Measurements from ENCODE around the gene LAS1L.
"Not testable (repeated sequence)": the region's sequence is repeated elsewhere in the genome, so short reads cannot be mapped to it uniquely, and the experiment has no call there.

Gene LAS1L

DNA sequence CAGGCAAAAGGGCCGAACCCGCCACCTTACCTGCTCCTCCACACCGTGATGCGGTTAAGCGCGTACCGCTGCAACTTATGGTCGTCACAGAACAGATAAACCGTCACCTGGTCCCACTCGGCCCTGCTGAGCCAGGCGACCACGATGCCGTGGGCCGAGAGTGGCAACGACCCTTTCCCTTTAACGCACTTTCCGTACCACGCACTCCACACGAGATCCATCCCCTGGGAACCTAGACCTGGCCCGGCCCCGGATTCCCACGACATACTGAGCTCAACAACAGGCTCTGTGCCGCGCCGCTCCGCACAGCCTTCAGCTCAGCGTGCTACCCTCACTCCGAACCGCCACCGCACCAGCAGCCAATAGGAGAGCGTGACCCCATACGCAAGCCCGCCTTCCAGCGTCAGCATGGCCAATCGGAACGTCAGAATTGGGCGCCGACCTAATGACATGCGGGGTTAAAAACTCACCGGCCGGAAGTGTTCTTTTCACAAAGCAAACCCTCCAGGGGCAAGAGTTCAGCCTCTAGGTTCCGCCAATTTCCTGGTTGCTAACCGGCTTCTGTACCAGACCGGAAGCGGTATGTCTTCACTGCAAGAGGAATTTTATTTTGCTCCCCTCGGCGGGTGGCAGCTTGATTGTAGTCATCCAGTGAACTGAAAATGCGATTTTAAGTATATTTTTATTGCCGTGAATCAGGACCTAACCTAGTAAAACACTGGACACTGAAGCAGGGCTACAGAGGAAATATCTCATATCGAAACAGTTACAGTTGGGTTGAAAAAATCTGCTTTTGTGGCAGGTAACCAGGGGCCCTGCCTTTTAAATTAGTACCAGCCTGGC lies at the start of gene LAS1L:
Gene LAS1L, minus strand, starts transcription at position 338 of the 843 bp plus-strand sequence. Its CDS starts 72 bp downstream, at position 266.
- peak; percentile 82 for DNase-seq

DNA sequence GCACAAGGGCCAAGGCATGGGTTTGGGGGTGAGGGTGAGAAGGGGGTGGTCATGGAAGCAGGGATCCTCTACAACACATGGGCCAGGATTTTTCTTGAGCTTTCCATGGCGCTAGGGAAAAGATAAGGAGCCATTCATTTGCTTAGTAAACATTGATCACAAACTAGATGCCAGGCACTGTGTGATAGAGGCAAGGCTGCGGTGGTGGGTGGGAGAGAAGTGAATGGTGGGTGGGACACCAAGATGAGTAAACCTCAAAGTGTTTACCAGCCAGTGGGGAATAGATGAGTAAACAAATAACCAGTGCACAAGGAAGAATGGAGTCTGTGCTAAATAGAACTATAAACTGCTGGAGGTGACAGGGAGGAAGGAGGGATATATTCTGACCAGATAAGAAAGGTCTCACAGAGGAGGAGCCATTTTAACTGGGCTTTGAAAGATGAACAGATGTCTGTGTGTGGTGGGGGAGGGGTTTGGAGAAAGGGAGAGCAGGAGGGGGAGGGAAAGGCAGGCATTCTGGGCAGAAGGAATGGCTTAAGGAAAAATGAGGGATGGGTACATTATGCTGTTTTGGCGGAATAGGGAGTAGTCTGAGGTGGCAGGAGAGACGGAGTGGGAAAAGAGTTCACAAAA lies 48.0 kb upstream of the LAS1L start:
- DNase-seq: no peak

DNA sequence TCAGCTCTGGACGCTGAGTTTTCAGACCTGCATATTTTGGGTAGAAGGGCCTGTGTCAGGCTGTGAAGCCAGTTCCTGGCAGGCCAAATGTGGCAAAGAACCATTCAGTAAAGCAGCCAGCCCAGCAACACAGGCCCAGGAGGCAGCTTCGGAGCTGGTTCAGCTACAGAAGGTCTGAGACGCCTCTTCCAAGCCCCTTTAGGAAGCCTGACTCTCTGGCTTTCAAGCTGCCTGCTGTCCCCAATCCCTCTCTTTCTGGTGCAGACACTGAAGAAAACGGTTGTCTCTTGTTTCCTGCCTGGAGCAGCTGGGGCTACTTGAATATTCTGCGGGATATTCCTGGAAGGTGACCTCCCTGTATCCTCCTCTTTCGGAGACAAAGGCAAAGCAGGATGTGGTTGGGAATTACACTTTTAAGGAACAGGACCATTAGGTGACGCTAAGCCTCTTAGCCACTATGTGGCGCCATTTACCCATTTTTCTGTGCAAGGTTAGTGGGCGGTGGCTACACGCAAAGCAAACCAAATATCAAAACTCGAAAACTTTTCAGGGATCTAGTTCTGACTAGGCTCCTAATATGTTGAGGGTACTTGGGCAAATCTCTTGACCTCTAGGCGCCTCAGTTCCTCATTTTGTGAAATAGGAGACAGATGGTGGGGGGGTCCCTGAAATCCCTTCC lies 47.2 kb upstream of the LAS1L start:
- peak; percentile 29 for DNase-seq

DNA sequence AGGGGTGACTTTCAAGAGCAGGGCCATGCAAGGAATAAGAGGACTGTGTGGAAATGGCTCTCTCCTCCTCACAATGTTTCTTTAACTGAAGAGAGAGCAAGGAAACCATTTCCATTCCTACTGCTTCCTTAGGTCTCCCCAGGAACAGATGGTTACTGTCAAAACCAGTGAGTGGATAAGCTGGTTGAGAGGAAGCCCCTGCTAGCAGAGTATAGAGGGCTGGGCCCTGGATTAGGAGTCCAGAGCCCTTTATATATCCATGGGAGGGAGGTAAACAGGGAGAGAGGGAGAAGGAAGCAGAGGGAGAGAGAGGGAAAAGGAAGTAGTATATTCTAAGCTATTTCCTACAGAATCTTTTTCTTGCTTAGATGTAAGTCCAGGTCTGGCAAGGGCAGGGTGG lies 43.8 kb upstream of the LAS1L start:
- DNase-seq: no peak

DNA sequence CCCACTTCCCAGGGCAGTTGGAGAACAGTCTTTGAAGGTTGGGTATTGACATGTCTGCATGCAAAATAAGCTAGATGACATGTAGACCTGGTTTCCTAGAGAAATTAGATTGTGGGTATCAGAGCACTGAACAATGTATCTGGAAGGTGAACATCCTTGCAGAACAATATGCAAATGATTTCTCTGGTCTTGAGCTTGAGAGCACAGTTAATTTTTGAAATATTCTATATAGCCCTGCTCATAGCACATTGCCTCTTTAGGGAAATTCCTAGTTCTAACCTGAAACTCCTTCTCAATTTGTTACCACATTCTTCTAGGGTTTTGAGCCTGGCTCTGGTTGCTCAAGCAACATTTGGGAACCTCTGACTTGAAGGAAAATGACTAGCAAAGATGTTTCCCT lies 41.6 kb upstream of the LAS1L start:
- DNase-seq: no peak

DNA sequence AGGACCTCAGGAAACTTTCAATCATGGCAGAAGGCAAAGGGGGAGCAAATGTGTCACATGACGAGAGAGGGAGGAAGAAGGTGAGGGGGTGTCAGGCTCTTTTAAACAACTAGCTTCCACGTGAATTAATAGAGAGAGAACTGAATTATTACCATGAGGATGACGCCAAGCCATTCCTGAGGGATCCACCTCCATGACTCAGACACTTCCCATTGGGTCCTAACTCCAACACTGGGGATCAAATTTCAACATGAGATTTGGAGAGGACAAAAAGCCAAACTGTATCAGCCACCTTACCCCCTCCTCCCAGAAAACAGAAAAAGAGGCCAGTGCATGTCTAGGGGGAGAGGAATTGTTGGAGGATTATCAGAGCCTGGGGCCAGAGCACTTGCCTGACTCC lies 40.4 kb upstream of the LAS1L start:
- DNase-seq: no peak

DNA sequence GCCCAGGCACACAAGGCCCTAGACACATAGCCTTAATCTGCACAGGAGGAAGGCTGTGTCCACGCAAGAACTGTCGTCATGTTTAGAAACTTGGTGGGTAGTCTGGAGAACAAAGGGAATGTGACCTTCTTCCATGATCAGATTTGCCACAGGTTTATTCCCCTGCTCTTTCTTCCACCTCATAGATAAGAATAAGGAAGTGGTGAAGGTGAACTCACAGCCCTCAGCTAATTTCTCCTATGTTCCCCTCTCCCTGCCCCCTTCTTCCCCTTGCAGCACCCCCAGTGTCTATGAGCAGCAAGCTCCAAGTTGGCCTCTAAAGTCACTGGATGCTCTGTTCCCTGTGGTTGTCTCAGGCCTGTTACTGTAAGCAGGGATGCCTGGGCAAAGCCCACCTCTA lies 39.8 kb upstream of the LAS1L start:
- no peak for DNase-seq

DNA sequence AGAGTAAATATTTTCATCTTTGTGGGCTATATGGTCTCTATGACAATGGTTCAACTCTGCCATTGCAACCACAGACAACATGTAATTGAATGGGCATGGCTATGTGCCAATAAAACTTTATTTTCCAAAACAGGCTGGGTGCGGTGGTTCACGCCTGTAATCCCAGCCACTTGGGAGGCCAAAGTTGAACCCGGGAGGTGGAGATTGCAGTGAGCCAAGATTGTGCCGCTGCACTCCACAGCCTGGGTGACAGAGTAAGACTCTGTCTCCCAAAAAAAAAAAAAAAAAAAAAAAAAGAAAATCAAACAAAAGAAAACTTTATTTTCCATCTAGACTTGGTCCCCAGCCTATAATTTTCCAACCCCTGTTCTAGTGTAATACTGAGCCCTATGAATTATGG lies 38.4 kb upstream of the LAS1L start:
- DNase-seq: no peak

DNA sequence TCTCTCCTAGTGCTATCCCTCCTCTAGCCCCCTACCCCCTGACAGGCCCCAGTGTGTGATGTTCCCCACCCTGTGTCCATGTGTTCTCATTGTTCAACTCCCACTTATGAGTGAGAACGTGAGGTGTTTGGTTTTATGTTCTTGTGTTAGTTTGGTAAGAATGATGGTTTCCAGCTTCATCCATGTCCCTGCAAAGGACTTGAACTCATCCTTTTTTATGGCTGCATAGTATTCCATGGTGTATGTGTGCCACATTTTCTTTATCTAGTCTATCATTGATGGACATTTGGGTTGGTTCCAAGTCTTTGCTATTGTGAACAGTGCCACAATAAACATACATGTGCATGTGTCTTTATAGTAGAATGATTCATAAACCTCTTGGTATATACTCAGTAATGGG lies 28.3 kb upstream of the LAS1L start:
- DNase-seq: not testable (repeated sequence)

DNA sequence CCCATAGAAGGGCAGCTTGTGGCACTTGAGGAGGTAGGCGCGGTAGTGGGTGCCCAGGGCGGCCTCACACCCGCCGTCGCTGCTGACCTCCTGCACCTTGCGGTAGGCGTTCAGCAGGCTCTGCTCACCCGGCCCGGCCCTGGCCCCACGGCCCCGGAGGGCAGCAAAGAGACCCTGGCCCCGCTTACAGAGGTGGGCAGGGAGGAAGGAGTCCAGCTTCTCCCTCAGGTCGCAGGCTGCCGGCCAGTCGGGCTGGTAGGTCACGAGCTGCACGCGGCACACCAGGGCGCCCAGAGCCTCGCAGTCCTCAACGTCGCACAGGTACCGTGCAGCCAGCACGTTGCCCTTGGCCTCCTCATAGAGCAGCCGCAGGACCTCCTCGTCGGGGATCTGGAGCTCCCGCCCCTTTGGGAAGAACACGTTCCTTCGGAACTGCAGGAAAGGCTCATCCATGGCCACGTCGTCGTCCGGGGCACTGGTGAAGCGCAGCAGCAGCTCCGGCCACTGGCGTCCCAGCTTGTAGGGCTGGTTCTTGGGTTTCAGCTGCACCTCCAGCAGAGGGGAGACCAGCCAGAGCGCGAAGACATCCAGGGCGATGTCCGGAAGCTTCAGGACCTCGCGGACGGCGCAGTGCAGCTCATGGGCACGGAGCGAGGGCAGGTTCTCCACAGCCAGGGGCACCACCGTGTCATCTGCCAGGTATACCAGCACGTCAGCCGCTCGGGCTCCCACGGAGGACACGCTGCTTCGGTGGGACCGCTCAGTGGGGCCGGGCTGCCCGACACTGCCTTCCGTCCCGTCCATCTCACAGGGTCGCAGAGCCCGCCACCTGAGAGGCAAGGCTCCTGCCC lies 17.1 kb upstream of the LAS1L start:
- no peak for DNase-seq

DNA sequence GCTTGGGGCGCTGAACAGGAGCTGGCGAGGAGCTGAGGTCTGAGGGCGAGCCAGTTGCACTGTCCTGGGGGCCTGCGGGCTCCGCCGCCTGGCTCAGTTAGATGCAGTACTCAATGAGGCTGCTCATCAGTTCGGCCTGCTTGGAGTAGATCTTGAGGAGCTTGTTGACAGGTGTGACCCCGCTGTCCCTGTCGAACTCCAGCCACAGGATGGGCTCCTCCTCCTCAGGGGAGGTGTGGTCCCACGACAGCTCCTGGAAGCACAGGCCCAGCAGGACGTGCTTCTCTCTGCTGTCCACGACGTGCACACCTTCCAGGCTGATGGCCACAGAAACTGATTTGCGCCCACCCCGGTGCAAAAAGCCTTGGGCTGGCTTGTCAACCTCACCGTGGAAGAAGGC lies 16.5 kb upstream of the LAS1L start:
- DNase-seq: no peak

DNA sequence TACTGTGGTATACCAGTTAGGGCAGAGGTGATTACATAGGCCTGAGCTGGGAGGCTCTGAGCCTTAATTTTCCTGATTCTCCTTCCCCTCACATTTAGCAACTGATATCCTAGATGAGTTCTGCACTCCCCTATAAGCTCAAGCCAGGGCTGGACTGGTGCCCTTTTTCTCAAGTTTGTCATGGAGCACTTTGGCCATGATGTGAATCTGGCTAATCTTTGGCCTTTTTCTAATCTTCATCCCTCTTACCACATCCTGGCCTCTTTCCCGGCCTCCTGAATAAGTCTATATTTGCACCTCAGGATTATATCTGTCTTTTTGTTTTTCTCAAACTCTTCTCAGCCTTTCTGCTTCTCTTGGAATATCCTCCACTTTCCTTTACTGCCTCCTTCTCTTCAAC lies 10.9 kb upstream of the LAS1L start:
- no peak for DNase-seq

DNA sequence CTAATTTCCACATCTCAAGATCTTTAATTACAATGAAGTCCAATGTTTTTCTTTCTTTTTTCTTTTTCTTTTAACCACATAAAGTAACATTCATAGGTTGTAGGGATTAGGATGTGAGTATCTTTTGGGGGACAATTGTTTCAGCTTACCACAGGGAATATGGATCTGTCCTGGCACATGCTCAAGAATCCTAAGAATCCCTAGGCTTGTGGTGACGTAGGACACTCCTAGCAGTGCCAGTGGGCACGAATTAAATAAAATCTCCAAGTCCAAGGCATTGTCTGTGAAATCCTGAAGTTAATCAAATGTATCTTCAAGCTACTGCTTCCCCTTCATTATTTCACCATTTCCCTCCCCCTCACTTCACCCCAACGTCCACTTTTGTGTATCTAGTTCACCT lies 2.6 kb upstream of the LAS1L start:
- no peak for DNase-seq

DNA sequence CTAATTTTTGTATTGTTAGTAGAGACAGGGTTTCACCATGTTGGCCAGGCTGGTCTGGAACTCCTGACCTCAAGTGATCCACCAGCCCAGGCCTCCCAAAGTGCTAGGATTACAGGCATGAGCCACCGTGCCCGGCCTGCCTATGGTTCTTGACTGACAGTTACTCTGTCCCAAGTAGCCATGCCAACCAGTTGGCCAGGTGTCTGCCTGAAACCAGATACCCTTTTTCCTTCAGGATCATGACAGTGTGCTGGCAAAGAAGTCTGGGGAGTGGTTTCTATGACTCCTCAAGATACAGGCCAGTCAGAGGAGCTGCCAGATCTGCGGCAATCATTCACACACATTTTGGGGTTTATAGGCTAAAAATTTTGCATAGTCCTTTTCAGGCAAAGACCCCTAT lies 1.7 kb upstream of the LAS1L start:
- no peak for DNase-seq

DNA sequence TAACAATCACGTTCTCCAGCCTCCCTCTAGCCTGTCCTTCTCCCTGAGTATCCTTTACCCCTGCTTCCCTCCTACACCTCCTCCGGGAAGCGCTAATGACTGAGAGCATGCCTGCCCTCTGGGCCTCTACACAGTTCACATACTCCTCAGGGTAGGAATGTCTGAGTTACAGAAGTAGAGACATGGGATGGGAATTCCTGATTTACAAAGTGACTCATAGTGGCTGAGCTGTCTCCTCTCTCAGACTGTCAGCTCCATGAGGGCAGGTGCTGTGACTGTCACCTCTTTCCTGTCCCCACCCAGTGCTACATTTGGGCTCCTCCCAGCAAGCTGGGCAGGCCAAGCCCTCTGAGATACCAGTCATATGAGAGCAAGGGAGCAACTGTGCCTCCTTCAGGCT lies 2.6 kb downstream of the LAS1L start:
- DNase-seq: no peak

DNA sequence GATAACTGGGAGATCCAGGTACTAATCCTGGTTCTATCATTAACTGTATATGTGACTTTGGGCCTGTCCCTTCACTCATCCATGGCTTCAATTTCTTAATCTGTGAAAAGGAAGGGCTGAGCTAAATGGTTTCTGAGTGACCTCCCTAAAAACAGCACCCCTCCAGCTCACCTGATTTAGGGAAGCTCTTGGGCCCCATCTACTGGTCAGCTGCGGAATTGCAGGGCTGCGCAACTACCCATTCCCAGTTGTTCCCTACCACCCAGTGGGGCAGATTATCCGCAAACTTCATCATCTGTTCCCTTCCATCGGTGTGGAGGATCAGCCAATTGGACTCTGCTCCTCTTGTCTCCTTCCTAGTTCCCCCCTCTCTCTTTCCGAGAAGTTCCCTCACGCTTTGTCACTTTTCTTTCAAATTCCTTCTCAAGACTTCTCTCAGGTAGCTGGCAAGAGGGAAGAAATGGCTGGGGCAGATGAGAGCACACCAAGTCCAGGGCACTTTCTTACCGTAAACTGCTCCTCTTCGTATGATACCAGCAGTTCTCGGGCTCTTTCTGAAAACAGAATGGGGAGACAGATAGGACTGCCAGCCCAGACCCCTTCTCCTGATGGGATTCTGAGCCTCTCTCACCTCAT lies 5.8 kb downstream of the LAS1L start:
- DNase-seq: peak; percentile 43

DNA sequence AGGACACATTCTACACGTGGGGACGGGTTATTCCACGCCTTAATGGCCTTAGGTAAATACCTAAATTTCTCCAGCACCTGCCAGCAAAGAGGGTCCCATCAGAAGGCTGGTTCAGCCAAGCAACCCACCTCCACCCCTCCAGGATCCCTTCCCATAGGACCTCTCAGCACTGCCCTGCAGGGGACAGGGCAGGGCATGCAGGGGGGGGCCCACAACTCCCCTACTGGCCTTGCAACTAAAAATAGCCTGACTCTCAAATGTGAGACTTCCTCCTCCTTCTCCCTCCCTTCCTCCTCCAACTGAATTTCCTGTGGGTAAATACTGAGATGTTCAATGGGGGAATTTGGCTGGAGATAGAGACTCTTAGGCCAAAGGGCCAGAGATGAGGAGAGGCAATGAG lies 6.3 kb downstream of the LAS1L start:
- DNase-seq: no peak

DNA sequence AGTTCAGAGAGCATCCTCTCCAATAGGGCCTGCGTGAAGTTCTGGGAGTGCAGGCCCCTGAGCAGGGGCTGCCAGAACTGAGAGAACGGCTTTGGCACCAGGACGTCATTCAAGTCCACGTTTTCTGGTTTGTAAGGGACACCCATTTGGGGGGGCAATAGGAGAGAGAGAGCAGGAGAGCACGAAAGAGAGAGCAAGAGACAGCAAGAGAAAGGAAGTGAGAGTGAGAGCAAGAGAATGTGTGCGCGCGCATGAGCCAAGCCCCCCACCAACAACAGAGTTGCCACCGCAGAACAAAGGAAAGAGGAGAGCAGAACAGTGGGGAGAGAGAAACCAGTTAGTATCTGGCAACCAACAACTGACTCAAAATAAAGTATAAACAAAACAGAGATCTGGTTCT lies 10.4 kb downstream of the LAS1L start:
- DNase-seq: no peak

DNA sequence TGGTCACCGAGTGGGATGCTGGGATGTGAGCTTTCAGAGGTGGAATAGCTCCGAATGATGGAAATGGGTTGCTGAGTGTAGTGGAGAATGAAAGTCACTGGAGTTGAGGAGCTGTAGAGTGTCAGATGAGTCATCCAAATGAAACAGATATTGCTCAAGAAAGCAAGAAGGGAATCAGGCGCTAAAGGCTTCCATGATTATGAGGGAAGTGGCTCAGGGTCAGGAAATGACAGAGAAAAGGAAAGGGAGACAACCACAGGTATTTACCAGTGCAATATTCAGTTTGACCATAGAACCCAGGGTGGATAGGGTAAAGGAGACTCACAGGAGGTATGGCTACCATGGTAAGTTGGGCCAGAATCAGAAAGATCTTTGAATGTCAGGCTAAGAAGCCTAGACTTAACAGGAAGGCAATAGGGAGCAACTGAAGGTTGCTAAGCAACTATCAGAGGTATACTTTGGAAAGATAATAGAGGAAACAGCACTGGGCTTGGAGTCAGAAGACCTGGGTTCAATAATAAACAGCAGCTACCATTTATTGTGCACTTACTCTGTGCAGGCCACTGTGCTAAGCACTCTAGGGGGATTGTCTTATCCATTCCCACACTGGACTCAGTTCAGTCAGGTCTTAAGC lies 11.7 kb downstream of the LAS1L start:
- no peak for DNase-seq

DNA sequence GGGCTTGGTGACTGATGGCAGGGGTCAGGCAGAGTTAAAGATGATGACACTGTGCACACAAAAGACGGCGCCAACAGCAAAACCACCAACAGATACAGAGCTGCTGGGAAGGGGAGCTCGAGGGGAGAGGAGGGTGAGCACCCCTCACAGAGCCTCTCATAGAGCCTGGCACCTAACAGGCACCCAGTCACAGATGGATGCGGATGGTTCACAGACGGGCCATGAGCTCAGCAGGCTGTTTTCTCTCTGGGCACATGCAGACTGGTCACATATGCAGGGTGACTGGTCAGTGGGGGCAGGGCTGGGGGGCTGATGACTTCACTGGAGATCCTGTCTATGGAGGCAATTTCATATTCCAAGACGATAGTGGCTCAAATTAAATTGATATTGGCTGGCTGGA lies 15.1 kb downstream of the LAS1L start:
- not testable (repeated sequence) for DNase-seq

DNA sequence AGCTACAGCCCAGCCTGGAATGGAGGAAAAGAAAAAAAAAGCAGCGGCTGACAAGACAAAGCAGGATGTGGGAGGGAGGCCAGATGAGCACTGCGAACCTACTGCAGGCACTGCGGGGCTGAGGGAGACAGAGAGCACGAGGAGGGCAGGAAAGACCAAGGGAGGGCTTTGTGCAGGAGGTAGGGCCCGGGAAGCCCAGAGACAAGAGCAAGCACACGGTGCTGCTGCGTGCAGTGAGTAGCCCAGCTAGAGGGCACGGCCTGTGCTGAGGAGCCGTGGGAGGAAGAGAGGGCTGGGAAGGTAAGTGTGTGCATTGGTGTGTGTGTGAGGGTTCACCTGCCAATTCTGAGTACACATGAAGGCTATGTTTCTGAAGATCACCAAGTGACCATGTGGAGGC lies 15.6 kb downstream of the LAS1L start:
- not testable (repeated sequence) for DNase-seq

DNA sequence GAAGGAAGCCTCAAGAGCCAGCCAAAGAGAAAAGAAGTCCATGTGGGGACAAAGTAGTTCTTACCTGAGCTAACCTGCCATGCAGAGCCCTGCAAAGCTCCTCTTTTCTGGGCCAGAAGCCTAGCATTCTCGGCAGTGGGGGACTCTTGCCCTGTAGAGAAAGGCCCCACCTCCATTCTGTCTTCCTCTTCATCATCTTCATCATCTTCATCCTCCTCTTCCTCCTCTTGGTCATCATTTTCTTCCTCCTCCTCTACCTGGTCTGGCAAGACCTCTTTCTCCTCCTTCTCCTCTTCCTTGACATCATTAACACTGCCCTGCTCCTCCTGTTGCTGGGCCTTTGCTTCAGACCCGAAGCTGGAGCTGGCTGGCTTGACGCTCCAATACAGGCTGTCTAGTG lies 16.7 kb downstream of the LAS1L start:
- DNase-seq: no peak
